SU-DHL-6 (cell line): ENCODE results near the gene MECR.

Experiments used
- EZH2phosphoT487 ChIP-seq: fragments of 200-600 bp; sonication (generic), shearing (Covaris generic); conservative IDR thresholded peaks from 2 replicates; pipeline ENCODE4 v1.6.1; 2018; ENCODE audit warnings: mild to moderate bottlenecking, antibody characterized with exemption, low read length, moderate library complexity, mixed read lengths
- TF ChIP-seq, protein P1 (sequence below): fragments of 200-600 bp; sonication (generic); IDR thresholded peaks from one replicate; pipeline ENCODE4 v1.5.1; 2017; ENCODE audit warnings: antibody characterized with exemption, mild to moderate bottlenecking, low read length, moderate library complexity; ENCODE audit not compliant: insufficient read depth, poor library complexity, severe bottlenecking

GRCh38 chr1:29200906-29201594 is 29.7 kb downstream of the MECR start:
- TF ChIP-seq, protein P1, sequence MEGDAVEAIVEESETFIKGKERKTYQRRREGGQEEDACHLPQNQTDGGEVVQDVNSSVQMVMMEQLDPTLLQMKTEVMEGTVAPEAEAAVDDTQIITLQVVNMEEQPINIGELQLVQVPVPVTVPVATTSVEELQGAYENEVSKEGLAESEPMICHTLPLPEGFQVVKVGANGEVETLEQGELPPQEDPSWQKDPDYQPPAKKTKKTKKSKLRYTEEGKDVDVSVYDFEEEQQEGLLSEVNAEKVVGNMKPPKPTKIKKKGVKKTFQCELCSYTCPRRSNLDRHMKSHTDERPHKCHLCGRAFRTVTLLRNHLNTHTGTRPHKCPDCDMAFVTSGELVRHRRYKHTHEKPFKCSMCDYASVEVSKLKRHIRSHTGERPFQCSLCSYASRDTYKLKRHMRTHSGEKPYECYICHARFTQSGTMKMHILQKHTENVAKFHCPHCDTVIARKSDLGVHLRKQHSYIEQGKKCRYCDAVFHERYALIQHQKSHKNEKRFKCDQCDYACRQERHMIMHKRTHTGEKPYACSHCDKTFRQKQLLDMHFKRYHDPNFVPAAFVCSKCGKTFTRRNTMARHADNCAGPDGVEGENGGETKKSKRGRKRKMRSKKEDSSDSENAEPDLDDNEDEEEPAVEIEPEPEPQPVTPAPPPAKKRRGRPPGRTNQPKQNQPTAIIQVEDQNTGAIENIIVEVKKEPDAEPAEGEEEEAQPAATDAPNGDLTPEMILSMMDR, result no peak
- TF ChIP-seq EZH2phosphoT487, result no peak
